GM10266 (cell line): ENCODE measurements around the gene CHRNB4.

Experiments
- DNase-seq: peaks from one replicate; pipeline ENCODE4 v3.0.0; 2012; ENCODE audit errors: extremely low spot score
- TF ChIP-seq, protein P1 (sequence below): IDR thresholded peaks from 2 replicates; pipeline ENCODE4 v1.5.1; 2012; ENCODE audit warnings: mild to moderate bottlenecking, low read depth; ENCODE audit not compliant: control insufficient read depth, insufficient read depth; ENCODE audit errors: missing control alignments

The CHRNB4 gene

GRCh38 chr15:78638658-78639314, 2.2 kb downstream of the CHRNB4 start:
- DNase-seq = peak; percentile 77
- TF ChIP-seq, protein P1, sequence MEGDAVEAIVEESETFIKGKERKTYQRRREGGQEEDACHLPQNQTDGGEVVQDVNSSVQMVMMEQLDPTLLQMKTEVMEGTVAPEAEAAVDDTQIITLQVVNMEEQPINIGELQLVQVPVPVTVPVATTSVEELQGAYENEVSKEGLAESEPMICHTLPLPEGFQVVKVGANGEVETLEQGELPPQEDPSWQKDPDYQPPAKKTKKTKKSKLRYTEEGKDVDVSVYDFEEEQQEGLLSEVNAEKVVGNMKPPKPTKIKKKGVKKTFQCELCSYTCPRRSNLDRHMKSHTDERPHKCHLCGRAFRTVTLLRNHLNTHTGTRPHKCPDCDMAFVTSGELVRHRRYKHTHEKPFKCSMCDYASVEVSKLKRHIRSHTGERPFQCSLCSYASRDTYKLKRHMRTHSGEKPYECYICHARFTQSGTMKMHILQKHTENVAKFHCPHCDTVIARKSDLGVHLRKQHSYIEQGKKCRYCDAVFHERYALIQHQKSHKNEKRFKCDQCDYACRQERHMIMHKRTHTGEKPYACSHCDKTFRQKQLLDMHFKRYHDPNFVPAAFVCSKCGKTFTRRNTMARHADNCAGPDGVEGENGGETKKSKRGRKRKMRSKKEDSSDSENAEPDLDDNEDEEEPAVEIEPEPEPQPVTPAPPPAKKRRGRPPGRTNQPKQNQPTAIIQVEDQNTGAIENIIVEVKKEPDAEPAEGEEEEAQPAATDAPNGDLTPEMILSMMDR = peak; percentile 50

DNA sequence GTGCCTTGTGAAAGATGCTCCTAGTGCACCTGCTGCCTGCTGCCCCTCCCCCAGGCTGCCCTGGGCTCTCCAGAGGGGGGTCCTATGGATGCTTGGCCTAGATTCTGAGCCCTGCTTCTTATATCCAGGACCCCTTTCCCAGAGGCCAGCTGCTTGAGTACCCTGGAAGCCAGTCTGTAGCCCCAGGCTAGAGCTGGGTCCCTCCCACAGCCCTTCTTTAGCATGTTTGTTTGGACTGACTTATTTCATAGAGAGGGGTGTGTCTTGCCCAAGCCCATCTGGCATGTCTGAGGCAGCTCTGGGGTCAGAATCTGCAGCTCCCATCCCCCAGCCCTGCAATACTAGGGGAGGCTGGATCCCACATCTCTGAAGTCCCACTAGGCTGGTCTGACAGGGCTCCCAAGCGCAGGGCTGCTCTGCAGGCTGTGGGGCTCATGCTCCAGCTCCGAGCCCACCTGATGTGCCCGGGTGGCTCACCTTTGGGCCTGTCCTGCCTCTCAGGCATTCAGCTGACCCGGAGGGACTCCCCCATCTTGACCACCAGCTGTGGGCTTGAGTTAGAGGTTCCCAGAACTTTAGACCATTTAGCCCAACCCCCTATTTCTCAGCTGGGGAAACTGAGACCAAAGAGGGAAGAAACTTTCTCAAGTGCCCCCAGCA, 3.1 kb downstream of the CHRNB4 start:
- no peak for DNase-seq
- TF ChIP-seq, protein P1 = no peak

GRCh38 chr15:78636378-78636859, 4.6 kb downstream of the CHRNB4 start:
- TF ChIP-seq, protein P1 = no peak
- no peak for DNase-seq

GRCh38 chr15:78635346-78635745, 5.7 kb downstream of the CHRNB4 start:
- no peak for DNase-seq
- TF ChIP-seq, protein P1 = no peak

GRCh38 chr15:78634210-78635145, 6.5 kb downstream of the CHRNB4 start:
- TF ChIP-seq, protein P1 = no peak
- DNase-seq = no peak

DNA sequence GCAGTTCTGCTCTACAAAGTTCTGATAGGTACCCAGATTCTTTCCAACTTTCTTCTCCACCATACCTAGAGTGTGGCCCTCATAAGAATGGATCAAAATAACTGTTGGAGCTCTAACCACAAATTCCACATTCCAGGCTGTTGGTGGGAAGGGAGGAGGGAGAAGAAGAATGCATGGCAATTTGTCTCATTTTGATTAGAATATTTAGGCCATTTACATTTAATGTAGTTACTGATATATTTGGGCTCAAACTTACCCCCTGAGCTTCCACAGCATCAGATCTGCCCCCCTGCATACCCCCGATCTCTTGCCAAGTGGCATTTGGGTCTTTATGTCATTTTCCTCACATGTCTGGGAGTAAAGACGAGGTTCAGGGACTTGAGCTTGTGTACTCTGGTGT, 7.7 kb downstream of the CHRNB4 start:
- no peak for DNase-seq
- TF ChIP-seq, protein P1 = no peak
